Osteoblast (primary cell): ENCODE data around the gene TELO2. TPM values are rescaled to one million over a fixed set of nuclear protein-coding genes. Genes with fewer than 3 reads are reported as not detected.

Experiments
- DNase-seq: peaks from one replicate; pipeline ENCODE4 v3.0.0; 2011; ENCODE audit warnings: low spot score, mixed read lengths; ENCODE audit not compliant: insufficient read length; ENCODE audit errors: missing footprints
- H2AFZ ChIP-seq: 2 replicates; pipeline ENCODE4 v1.6.0; 2011; ENCODE audit warnings: mild to moderate bottlenecking, low read length
- H3K27ac ChIP-seq: 2 replicates; pipeline ENCODE4 v1.5.1; 2011; ENCODE audit warnings: mild to moderate bottlenecking, low read depth, low read length, moderate library complexity
- H3K27me3 ChIP-seq: 2 replicates; pipeline ENCODE4 v1.6.0; 2012; ENCODE audit warnings: mild to moderate bottlenecking, control low read depth, inconsistent platforms, low read length, moderate library complexity; ENCODE audit not compliant: insufficient read depth
- H3K36me3 ChIP-seq: 2 replicates; pipeline ENCODE4 v1.5.1; 2011; ENCODE audit warnings: mild to moderate bottlenecking, low read length, control low read depth, moderate library complexity; ENCODE audit not compliant: insufficient read depth
- H3K4me1 ChIP-seq: 2 replicates; pipeline ENCODE4 v1.5.1; 2011; ENCODE audit warnings: mild to moderate bottlenecking, low read length, control low read depth, moderate library complexity; ENCODE audit not compliant: insufficient read depth
- H3K4me2 ChIP-seq: 2 replicates; pipeline ENCODE4 v1.6.0; 2011; ENCODE audit warnings: mild to moderate bottlenecking, low read length; ENCODE audit not compliant: insufficient read depth
- H3K4me3 ChIP-seq: fragments of 200-600 bp; sonication (generic); 3 replicates; pipeline ENCODE4 v1.5.1; 2012; ENCODE audit warnings: mild to moderate bottlenecking, low read length, inconsistent platforms; ENCODE audit not compliant: insufficient read depth
- H3K79me2 ChIP-seq: 2 replicates; pipeline ENCODE4 v1.6.0; 2012; ENCODE audit warnings: mild to moderate bottlenecking, low read length, control low read depth, inconsistent platforms; ENCODE audit not compliant: insufficient read depth
- H3K9me3 ChIP-seq: 2 replicates; pipeline ENCODE4 v1.5.1; 2011; ENCODE audit warnings: low read depth, low read length, control low read depth
- H4K20me1 ChIP-seq: 2 replicates; pipeline ENCODE4 v1.6.0; 2012; ENCODE audit warnings: mild to moderate bottlenecking, low read length, control low read depth; ENCODE audit not compliant: insufficient read depth
- CTCF ChIP-seq: IDR thresholded peaks from 2 replicates; pipeline ENCODE4 v1.5.1; 2011; ENCODE audit warnings: mild to moderate bottlenecking, low read depth, low read length, moderate library complexity; ENCODE audit errors: extremely low read depth
- total RNA-seq: library from RNA; depleted of rRNA; stranded (reverse); fragments of >200 nt; gene quantifications from 2 replicates; pipeline ENCODE4 v1.2.3, GENCODE V29; 2012

The TELO2 gene
- total RNA-seq, 1 donor: 18.1 TPM

GRCh38 chr16:1448536-1449116 lies 44.5 kb upstream of the TELO2 start:
- no peaks in the 10 kb centered on the region for H3K4me1 ChIP-seq
- no peaks in the 10 kb centered on the region for H3K79me2 ChIP-seq
- no peaks in the 10 kb centered on the region for H3K27me3 ChIP-seq
- DNase-seq: no peak
- no peak overlapping the region for H3K4me2 ChIP-seq
- H3K9me3 ChIP-seq: no peaks in the 10 kb centered on the region
- no peaks in the 10 kb centered on the region for H4K20me1 ChIP-seq
- H2AFZ ChIP-seq: no peak overlapping the region
- H3K27ac ChIP-seq: no peak overlapping the region
- TF ChIP-seq CTCF: no peak
- peaks cover 8% of the 10 kb centered on the region for H3K36me3 ChIP-seq
- H3K4me3 ChIP-seq: no peak overlapping the region

GRCh38 chr16:1449201-1449788 lies 43.9 kb upstream of the TELO2 start:
- DNase-seq: no peak
- no peaks in the 10 kb centered on the region for H3K4me1 ChIP-seq
- H3K4me2 ChIP-seq: no peak overlapping the region
- peaks cover 8% of the 10 kb centered on the region for H3K36me3 ChIP-seq
- H3K4me3 ChIP-seq: no peak overlapping the region
- no peaks in the 10 kb centered on the region for H3K9me3 ChIP-seq
- H3K27ac ChIP-seq: no peak overlapping the region
- no peaks in the 10 kb centered on the region for H3K79me2 ChIP-seq
- no peak overlapping the region for H2AFZ ChIP-seq
- no peaks in the 10 kb centered on the region for H4K20me1 ChIP-seq
- H3K27me3 ChIP-seq: no peaks in the 10 kb centered on the region
- TF ChIP-seq CTCF: no peak

- no peak for DNase-seq
- Histone ChIP-seq H3K36me3 (peaks cover 14% of the 10 kb centered on the region), H3K9me3 (no peaks in the 10 kb centered on the region), H2AFZ (no peak overlapping the region), H3K27me3 (no peaks in the 10 kb centered on the region), H4K20me1 (no peaks in the 10 kb centered on the region), H3K79me2 (no peaks in the 10 kb centered on the region), H3K4me2 (no peak overlapping the region), H3K27ac (no peak overlapping the region), H3K4me3 (no peak overlapping the region), H3K4me1 (no peaks in the 10 kb centered on the region)
- TF ChIP-seq CTCF: no peak
Observed at GRCh38 chr16:1450218-1450617, 42.9 kb upstream of the TELO2 start.

GRCh38 chr16:1450841-1451240 lies 42.3 kb upstream of the TELO2 start:
- H2AFZ ChIP-seq: no peak overlapping the region
- no peak overlapping the region for H3K4me3 ChIP-seq
- peaks cover 14% of the 10 kb centered on the region for H3K36me3 ChIP-seq
- no peak for DNase-seq
- no peak overlapping the region for H3K4me2 ChIP-seq
- H3K79me2 ChIP-seq: no peaks in the 10 kb centered on the region
- no peaks in the 10 kb centered on the region for H3K27me3 ChIP-seq
- H3K27ac ChIP-seq: no peak overlapping the region
- no peaks in the 10 kb centered on the region for H3K4me1 ChIP-seq
- H4K20me1 ChIP-seq: no peaks in the 10 kb centered on the region
- no peak for TF ChIP-seq CTCF
- H3K9me3 ChIP-seq: no peaks in the 10 kb centered on the region
